ENCODE data around the gene CDC73. TPM values are rescaled to one million over a fixed set of nuclear protein-coding genes. Genes with fewer than 3 reads are reported as not detected.

CDC73 gene
- total RNA-seq, 1 experiment from 2014 or later, result 19.5 TPM

DNA sequence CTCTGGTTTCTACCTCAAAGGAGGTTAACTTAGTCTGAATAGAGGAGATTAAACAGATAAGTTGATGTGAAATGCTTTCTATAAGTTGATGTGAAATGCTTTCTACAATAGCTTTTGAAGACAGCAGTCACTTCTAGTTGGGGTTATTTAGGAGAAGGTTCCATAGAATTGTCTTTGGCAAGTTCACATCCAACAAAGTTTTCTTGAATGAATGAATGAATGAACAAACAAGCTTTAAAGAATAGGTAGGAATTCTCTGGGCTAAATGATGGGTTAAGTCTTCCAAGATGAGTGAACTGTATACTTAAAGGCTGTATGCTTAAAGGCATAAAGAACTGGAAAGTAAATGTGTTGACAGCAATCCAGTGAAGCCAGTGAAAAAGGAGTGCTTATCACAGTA lies 1.9 kb downstream of the CDC73 start:
- Histone ChIP-seq H3K4me3 (ENCODE audit: insufficient read depth, low read depth, low read length) (no peak overlapping the region), H3K27me3 (ENCODE audit: control insufficient read depth, insufficient read depth, low read length) (peaks cover 1% of the 10 kb centered on the region; the same call in 1 of the 2 replicates), H3K36me3 (replicated peaks; ENCODE audit: control insufficient read depth, insufficient read depth, low read length) (peaks cover 1% of the 10 kb centered on the region; the same call in 1 of the 2 replicates)
- no peak for DNase-seq

DNA sequence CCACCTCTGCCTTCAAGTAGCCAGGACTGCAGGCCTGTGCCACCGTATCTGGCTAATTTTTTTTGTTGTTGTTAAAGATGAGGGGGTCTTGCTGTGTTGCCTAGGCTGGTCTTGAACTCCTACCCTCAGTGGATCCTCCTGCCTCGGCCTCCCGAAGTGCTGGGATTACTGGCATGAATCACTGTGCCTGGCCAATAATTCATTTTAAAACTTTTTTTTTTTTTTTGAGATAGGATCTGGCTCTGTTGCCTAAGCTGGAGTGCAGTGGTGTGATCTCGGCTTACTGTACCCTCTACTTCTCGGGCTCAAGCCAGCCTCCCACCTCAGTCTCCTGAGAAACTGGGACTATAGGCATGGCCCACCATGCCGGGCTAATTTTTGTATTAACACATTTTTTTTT lies 3.5 kb downstream of the CDC73 start:
- H3K36me3 ChIP-seq (replicated peaks; ENCODE audit: control insufficient read depth, insufficient read depth, low read length), result peaks cover 3% of the 10 kb centered on the region; the same call in 1 of the 2 replicates
- no peak overlapping the region for H3K4me3 ChIP-seq (ENCODE audit: insufficient read depth, low read depth, low read length)
- no peak for DNase-seq
- peaks cover 1% of the 10 kb centered on the region; the same call in 1 of the 2 replicates for H3K27me3 ChIP-seq (ENCODE audit: control insufficient read depth, insufficient read depth, low read length)

DNA sequence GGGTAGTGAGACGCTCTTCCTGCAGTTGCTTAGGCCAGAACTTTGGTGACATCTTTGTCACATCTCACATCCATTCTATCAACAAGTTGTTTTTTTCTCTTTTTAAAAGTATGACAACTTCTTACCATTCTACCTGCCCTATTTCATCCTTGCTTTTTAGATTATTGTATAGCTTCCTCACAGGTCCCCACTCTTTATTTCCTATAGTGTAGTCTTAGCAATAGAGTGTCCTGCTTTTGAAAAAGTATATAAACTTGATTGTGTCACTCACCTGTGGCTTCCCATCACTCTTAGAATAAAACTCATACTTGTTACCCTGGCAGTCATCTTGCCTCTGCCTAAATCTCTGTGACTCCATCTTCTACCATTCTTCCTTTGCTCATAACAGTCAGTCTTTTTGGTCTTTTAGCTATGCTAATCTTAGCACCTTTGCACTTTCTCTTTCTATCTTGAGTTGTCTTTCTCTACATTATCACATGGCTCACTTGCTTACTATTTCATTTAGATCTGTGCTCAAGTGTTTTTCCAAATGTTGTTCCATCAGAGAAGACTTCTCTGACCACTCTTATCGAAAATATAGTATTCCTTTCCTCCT lies 9.5 kb downstream of the CDC73 start:
- Histone ChIP-seq H3K27me3 (ENCODE audit: control insufficient read depth, insufficient read depth, low read length) (no peaks in the 10 kb centered on the region), H3K36me3 (replicated peaks; ENCODE audit: control insufficient read depth, insufficient read depth, low read length) (peaks cover 13% of the 10 kb centered on the region)

DNA sequence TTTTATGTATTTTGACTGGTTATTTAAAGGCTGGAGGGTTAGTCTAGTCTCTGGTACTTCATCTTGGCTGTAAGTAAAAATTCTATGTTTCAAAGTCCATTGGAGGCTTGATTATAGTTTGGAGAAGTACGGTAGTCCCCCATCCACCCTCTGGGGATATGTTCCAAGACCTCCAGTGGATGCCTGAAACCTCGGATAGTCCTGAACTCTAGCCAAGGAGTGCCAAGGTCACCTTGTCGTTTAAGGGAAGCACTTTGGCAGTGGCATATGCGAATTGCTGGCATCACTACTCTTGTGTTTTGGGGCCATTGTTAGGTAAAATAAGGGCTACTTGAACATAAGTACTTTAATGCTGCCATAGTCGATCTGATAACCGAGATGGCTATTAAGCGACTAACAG lies 18.4 kb downstream of the CDC73 start:
- H3K36me3 ChIP-seq (replicated peaks; ENCODE audit: control insufficient read depth, insufficient read depth, low read length), result no peaks in the 10 kb centered on the region; the same call in none of the 2 replicates
- DNase-seq, result no peak
- H3K4me3 ChIP-seq (ENCODE audit: insufficient read depth, low read depth, low read length), result no peak overlapping the region
- H3K27me3 ChIP-seq (ENCODE audit: control insufficient read depth, insufficient read depth, low read length), result no peaks in the 10 kb centered on the region

More for the DNA sequence above, 9.5 kb downstream of the CDC73 start:
- no peak for DNase-seq
- H3K4me3 ChIP-seq (ENCODE audit: insufficient read depth, low read depth, low read length), result no peak overlapping the region

DNA sequence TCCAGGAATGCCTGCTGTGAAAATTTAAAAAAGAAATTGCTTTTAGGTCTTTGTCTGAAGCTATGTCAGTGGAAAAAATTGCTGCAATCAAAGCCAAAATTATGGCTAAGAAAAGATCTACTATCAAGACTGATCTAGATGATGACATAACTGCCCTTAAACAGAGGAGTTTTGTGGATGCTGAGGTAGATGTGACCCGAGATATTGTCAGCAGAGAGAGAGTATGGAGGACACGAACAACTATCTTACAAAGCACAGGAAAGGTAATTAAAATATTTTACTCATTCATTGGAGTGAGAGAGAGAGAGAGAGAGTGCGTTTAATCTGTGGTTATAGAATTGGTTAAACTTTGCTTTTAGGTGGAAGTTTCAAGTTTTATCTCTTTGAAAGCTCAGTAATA lies 20.0 kb downstream of the CDC73 start:
- DNase-seq, result no peak
- H3K4me3 ChIP-seq (ENCODE audit: insufficient read depth, low read depth, low read length), result no peak overlapping the region
- no peaks in the 10 kb centered on the region for H3K27me3 ChIP-seq (ENCODE audit: control insufficient read depth, insufficient read depth, low read length)
- H3K36me3 ChIP-seq (replicated peaks; ENCODE audit: control insufficient read depth, insufficient read depth, low read length), result peaks cover 1% of the 10 kb centered on the region

DNA sequence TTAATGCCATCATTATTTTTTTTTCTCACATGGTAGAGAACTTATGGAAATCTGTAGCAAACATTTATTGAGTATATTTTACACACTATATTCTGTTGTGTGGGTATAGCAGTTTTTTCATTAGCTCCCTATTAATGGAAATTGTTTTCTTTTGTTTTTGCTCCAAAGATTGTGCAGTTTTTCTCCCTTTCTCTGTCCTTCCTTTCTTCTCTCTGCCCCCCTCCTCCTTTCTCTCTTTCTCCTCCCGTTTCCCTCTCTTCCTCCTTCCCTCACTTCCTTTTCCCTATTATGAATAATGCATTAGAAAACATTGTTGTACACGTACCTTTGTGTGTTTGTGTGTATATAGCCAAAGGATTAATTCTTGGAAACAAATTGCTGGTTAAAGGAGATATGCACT lies 20.6 kb downstream of the CDC73 start:
- no peak overlapping the region for H3K4me3 ChIP-seq (ENCODE audit: insufficient read depth, low read depth, low read length)
- H3K27me3 ChIP-seq (ENCODE audit: control insufficient read depth, insufficient read depth, low read length), result no peaks in the 10 kb centered on the region
- DNase-seq, result no peak
- peaks cover 1% of the 10 kb centered on the region for H3K36me3 ChIP-seq (replicated peaks; ENCODE audit: control insufficient read depth, insufficient read depth, low read length)

DNA sequence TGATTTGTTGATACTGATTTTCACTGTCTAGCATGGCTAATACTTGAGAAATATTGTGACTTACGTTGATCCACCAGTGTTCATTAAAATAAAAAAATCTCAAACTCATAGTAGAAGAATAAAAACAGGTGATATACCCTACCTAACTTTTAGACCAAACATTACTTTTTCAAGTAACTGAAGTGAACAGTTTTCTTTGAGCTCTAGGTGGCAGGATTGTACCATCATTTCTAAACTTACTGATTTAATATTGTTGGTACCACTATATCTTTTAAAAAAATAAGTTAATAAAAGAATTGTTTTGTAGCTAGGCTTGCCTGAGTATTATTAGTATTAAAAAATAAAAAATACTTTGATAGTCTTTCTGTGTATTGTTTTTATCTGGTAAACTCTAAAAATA lies 21.5 kb downstream of the CDC73 start:
- peaks cover 3% of the 10 kb centered on the region for H3K36me3 ChIP-seq (replicated peaks; ENCODE audit: control insufficient read depth, insufficient read depth, low read length)
- no peaks in the 10 kb centered on the region for H3K27me3 ChIP-seq (ENCODE audit: control insufficient read depth, insufficient read depth, low read length)
- no peak for DNase-seq
- no peak overlapping the region for H3K4me3 ChIP-seq (ENCODE audit: insufficient read depth, low read depth, low read length)

DNA sequence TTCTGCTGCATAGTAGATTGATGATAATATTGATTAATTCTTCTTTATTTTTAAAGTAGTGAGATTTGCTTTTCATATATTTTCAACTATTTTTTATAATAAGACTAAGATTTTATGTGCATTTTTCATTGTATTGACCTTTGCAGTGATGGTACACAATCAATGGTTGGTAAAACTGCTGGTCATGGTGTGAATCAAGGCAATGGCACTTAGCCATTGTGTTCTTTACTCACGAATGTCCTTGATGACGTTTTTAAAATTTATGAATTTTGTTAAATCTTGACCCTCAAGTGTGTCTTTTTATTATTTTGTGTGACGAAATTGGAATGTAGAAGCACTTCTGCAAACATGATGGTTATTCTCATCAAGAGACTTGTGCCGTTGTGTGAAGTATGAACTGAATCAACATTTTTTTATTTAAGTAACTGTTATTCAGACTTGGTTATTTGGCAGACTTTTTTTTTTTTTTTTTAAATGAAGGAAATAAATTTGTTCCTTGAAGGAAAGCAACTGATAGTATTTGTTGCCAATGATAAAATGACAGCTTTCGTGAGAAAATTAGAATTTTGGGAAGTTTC lies 22.6 kb downstream of the CDC73 start:
- no peak for DNase-seq
- peaks cover 3% of the 10 kb centered on the region for H3K36me3 ChIP-seq (replicated peaks; ENCODE audit: control insufficient read depth, insufficient read depth, low read length)
- H3K4me3 ChIP-seq (ENCODE audit: insufficient read depth, low read depth, low read length), result no peak overlapping the region
- H3K27me3 ChIP-seq (ENCODE audit: control insufficient read depth, insufficient read depth, low read length), result no peaks in the 10 kb centered on the region

DNA sequence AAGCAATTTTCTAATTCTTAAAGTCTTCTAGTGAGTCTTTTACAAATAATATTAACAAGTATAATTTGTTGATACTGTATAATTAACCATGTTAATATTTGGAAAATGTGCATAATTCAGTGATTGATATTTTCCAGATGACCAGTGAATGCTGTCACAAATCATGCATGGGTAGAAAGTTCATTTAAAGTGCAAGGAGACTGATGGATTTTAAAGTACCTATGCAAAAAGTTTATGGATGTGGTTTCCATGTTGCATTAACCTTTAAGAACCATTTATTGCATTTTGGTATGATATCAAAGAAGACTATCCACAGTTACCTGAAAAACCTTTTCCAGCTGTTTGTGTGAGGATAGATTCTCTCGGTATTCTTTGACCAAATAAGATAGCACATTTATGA lies 23.2 kb downstream of the CDC73 start:
- Histone ChIP-seq H3K4me3 (ENCODE audit: insufficient read depth, low read depth, low read length) (no peak overlapping the region), H3K27me3 (ENCODE audit: control insufficient read depth, insufficient read depth, low read length) (no peaks in the 10 kb centered on the region), H3K36me3 (replicated peaks; ENCODE audit: control insufficient read depth, insufficient read depth, low read length) (peaks cover 3% of the 10 kb centered on the region)
- DNase-seq, result no peak

DNA sequence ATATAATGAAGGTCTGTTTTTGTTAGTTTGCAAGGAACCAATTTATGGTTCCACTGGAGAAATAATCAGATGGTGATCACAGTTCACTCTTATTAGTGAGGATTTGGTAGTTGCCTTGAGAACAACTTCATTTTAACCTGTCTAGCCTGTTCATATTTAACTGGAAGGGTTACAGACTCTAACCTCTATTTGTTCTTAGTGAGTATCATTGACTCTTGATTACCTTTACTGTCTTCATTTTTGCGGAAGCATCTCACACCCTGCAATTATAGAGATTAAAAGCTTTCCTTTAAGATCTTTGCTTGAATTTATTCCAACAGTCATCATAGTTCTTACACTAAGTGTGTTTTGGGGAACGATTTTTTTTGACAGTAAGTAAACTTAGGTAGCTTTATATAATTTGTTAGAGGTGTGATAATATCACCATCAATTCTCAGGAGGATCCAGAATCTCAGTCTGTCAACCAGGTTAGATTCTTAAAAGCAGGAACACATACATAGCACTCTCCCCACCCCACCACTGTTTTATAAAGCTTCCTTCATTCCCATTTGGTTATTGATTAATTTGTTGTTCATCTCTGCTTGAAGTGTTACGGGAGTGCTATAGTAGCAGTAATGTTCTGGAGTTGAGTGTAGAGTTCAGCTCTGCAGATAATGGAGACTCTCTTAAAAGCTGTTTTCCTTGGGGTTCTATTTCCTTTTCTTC lies 34.4 kb downstream of the CDC73 start:
- H3K4me3 ChIP-seq (ENCODE audit: insufficient read depth, low read depth, low read length), result no peak overlapping the region
- no peak for DNase-seq
- no peaks in the 10 kb centered on the region for H3K27me3 ChIP-seq (ENCODE audit: control insufficient read depth, insufficient read depth, low read length)
- H3K36me3 ChIP-seq (replicated peaks; ENCODE audit: control insufficient read depth, insufficient read depth, low read length), result peaks cover 1% of the 10 kb centered on the region

DNA sequence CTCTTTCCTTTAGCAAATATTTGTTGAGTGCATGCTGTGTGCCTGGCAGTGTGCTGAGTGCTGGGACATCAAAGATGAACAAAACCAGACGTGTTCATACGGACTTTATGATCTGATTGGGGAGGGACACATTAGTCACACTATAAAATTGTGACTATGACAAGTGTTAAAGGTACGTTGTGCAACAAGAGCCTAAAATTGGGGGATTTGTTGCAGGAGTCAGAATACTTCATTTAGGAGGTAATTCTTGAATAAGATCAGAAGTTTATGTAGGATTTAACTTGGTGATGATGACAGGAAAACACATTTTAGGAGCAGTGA lies 35.0 kb downstream of the CDC73 start:
- no peak overlapping the region for H3K4me3 ChIP-seq (ENCODE audit: insufficient read depth, low read depth, low read length)
- no peaks in the 10 kb centered on the region; the same call in none of the 2 replicates for H3K36me3 ChIP-seq (replicated peaks; ENCODE audit: control insufficient read depth, insufficient read depth, low read length)
- H3K27me3 ChIP-seq (ENCODE audit: control insufficient read depth, insufficient read depth, low read length), result no peaks in the 10 kb centered on the region
- no peak for DNase-seq

DNA sequence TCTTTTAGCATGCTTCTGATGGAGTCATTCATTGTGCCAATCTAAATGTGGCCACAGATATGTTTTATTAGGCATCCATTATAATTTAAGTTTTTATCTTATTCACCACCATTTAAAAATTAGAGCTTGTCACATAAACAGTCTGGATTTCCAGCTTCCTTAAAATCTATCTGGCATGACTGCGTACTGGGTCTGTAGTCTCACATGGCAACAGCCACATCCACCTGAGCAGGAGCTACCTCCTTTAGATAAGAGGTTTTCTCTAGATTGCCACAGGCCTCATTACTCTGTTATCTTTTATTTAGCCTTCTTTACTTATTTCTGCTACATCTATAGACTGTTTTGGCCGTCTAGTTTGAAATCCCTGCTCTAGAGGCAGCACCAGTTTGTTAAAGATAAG lies 35.5 kb downstream of the CDC73 start:
- Histone ChIP-seq H3K27me3 (ENCODE audit: control insufficient read depth, insufficient read depth, low read length) (no peaks in the 10 kb centered on the region), H3K36me3 (replicated peaks; ENCODE audit: control insufficient read depth, insufficient read depth, low read length) (no peaks in the 10 kb centered on the region; the same call in none of the 2 replicates), H3K4me3 (ENCODE audit: insufficient read depth, low read depth, low read length) (no peak overlapping the region)
- no peak for DNase-seq

DNA sequence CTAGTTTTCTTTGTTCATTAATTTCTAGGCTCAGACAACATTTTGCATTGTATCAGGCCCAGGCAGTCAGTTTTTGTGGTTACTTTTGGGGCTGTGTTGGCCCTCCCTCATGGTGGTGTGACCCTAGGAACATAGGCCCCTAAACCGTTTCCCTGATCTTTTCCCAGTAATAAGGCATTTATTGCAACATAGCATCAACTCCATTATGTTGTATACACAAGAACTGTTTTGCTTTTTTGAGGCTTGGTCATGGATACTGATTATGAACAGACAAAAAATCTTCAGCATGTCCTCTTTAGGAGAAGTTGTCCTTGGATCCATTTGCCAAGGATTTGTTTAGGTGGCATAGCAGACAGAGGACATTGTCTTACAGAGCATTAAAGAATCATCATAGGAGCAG lies 54.3 kb downstream of the CDC73 start:
- H3K36me3 ChIP-seq (replicated peaks; ENCODE audit: control insufficient read depth, insufficient read depth, low read length), result no peaks in the 10 kb centered on the region
- H3K27me3 ChIP-seq (ENCODE audit: control insufficient read depth, insufficient read depth, low read length), result no peaks in the 10 kb centered on the region
- no peak overlapping the region for H3K4me3 ChIP-seq (ENCODE audit: insufficient read depth, low read depth, low read length)
- no peak for DNase-seq

DNA sequence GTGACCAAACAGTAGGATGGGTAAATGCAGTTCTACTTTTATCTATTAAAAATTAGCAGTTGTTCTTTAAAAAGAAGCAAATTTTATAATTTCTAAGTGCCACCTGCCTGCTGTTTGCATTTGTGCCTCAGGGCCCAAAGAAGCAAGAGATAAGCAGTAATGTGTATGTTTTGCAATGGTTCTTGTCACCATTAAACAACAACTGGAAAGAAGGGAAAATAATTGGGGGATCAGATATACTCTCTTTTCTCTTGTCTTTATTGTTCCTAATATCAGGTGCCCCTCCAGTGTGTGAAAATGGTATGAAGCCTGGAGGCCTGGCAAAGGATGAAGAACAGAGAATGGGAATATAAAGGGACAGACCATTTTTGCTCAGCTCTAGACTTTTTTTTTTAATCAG lies 55.0 kb downstream of the CDC73 start:
- Histone ChIP-seq H3K36me3 (replicated peaks; ENCODE audit: control insufficient read depth, insufficient read depth, low read length) (no peaks in the 10 kb centered on the region), H3K4me3 (ENCODE audit: insufficient read depth, low read depth, low read length) (no peak overlapping the region), H3K27me3 (ENCODE audit: control insufficient read depth, insufficient read depth, low read length) (no peaks in the 10 kb centered on the region)
- DNase-seq, result no peak

DNA sequence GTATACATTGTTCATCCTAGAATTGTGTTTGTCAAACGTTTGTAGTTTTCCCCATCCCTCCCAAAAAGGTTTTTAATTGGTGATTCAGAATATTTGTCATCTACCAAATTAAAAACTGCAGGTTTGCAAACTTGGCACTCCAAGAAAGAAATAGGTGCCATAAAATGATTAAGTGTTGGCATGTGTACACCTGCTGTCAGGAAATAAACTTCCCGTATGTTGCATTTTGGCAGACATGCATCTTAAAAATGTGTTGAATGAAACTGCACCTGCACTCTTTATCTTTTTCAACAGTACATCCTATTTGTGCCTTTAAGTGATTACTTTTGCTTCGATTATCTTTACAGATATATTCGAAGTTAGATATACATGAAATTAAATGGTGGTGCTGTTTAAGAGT lies 57.3 kb downstream of the CDC73 start:
- DNase-seq, result no peak
- no peak overlapping the region for H3K4me3 ChIP-seq (ENCODE audit: insufficient read depth, low read depth, low read length)
- no peaks in the 10 kb centered on the region for H3K36me3 ChIP-seq (replicated peaks; ENCODE audit: control insufficient read depth, insufficient read depth, low read length)
- H3K27me3 ChIP-seq (ENCODE audit: control insufficient read depth, insufficient read depth, low read length), result no peaks in the 10 kb centered on the region

All from H7 (cell line).